ENCODE measurements around the gene CSTF1. TPM values are rescaled to one million over a fixed set of nuclear protein-coding genes. Genes with fewer than 3 reads are reported as not detected.

The CSTF1 gene
- total and polyA plus RNA-seq, 8 donors: 4.5 to 17.5 (median 14.2) TPM

DNA sequence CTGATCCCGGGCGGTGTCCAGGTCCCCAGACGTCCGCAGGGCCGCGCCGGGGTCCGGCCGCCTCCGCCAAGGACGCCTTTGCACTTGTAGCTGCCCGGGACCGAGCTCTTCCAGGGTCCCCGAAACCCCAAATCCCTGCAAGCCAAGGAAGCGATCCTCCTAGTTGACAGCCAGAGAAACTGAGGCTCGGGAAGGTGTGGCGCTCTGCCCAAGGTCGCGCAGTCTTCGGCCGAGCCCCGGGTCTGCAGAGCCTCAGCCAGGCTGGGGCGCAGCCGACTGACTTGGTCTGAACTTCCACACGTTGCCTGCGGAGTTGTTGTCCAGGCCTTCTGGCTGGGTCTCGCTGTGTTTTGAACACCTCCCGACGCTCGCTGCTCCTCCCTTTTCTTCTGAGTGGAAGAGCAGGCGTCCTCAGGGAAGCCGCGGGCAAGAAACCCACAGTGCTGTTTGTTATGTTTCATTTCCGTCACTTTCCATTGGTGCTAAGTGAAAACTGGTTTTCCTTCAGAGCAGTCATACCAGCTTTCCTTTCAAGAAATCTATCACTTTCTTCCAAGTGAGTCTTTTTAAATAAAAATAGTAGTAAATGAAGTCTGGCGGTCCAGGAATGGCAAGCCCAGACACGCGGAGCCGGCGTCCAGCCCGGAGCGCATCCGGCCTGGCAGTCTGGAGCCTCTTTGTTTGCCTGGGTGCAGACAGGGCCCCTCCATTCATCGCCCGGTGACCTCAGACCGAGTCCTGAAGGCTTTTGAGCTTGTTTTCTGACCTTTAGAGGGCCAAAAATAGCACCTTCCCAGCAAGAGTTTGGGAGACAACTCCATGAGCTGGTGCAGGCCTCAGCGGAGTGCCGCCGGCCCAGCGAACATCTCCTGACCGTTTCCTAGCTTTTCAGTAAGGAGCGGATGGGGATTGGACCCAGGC is 33.0 kb upstream of the CSTF1 start:
- ATAC-seq (peak; percentile 32 to 66 (median 64)), DNase-seq (peak; percentile 36 to 86 (median 53)), FAIRE-seq (no peak)
- peak overlapping the region; percentile 24 to 62 (median 50) for H3K27ac ChIP-seq
- peak overlapping the region; percentile 87 to 96 (median 95) for H3K4me3 ChIP-seq
- intact Hi-C loops (cut with DNase I): no loop called here
- H3K36me3 ChIP-seq: no peaks in the 10 kb centered on the region
- TF ChIP-seq, protein P1, sequence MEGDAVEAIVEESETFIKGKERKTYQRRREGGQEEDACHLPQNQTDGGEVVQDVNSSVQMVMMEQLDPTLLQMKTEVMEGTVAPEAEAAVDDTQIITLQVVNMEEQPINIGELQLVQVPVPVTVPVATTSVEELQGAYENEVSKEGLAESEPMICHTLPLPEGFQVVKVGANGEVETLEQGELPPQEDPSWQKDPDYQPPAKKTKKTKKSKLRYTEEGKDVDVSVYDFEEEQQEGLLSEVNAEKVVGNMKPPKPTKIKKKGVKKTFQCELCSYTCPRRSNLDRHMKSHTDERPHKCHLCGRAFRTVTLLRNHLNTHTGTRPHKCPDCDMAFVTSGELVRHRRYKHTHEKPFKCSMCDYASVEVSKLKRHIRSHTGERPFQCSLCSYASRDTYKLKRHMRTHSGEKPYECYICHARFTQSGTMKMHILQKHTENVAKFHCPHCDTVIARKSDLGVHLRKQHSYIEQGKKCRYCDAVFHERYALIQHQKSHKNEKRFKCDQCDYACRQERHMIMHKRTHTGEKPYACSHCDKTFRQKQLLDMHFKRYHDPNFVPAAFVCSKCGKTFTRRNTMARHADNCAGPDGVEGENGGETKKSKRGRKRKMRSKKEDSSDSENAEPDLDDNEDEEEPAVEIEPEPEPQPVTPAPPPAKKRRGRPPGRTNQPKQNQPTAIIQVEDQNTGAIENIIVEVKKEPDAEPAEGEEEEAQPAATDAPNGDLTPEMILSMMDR (IDR thresholded peaks at IDR 0.05): no peak
- WGBS, 2 donors: 9 to 10% methylated on average over 50 to 51 of the region's 51 CpGs
- H3K9me3 ChIP-seq: no peaks in the 10 kb centered on the region
- H3K27me3 ChIP-seq: no peaks in the 10 kb centered on the region
- H3K4me1 ChIP-seq: peaks cover 0 to 6% (median 0%) of the 10 kb centered on the region in 3 donors

DNA sequence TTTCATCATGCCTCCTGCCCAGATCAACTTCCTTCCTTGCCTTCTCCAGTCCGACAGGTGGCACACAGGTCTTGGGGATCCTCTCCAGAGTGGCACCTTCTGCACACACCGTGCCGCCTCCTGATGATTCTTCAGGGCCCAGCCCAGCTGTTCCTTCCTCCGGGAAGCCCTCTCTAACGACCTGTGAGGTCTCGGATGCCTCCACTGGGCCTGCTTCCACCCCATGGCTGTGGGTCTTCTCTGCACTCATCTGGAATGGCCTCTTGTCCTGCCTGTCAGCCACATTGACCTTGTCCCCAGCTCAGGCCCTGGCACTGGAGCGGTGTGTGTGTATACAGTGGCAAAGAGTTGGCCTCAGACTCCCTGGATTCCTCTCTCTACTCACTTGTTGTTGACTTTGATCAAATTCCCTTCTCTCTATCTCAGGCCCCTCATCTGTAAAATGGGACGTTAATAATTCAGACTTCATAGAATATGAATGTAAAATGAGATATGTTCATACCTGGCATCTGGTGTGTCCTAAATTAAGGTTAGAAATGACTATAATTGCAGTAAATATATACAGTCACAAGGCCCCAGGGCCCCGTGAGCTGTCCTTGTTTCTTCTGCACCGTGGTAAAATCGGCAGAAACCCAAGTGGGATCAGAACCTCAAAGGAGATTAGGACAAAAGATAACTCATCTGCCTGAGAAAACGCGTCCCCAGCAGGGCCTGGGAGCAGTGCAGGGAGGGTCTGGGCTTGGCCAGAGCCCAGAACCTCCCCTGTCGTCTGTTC is 32.1 kb upstream of the CSTF1 start:
- ATAC-seq (peak in 3 of 4 donors; percentile 1 to 6 (median 6)), DNase-seq (peak in 1 of 6 donors; percentile 17), FAIRE-seq (no peak)
- peaks cover 0 to 6% (median 0%) of the 10 kb centered on the region in 3 donors for H3K4me1 ChIP-seq
- TF ChIP-seq, protein P1 (IDR thresholded peaks at IDR 0.05): no peak
- H3K36me3 ChIP-seq: peaks cover 0 to 2% (median 0%) of the 10 kb centered on the region in 3 donors
- H3K27ac ChIP-seq: peak overlapping the region in 1 of 4 donors; percentile 62
- no peaks in the 10 kb centered on the region for H3K27me3 ChIP-seq
- H3K4me3 ChIP-seq: peak overlapping the region in 3 of 4 donors; percentile 95 to 96 (median 95)
- no peaks in the 10 kb centered on the region for H3K9me3 ChIP-seq
- 62 to 71% methylated on average over 14 of the region's 14 CpGs for WGBS, 2 donors
- intact Hi-C loops (cut with DNase I): no loop called here

DNA sequence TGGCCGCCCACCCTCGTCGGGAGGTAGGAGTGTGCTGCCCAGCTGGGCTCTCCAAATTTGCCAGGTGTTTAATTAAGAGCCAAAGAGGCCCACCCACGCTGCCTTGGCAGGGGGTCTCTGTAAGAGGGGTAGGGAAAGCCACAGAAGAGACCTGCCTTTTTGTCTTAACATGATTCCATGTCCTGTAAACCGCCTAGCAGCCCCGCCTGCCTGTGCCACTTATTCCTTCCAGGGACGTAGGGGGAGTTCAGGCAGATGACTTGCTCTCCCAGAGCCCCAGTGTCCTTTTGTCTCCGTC is 31.6 kb upstream of the CSTF1 start:
- no peak for FAIRE-seq
- DNase-seq: no peak
- H3K4me1 ChIP-seq: peaks cover 0 to 6% (median 0%) of the 10 kb centered on the region in 3 donors
- H3K9me3 ChIP-seq: no peaks in the 10 kb centered on the region
- H3K27ac ChIP-seq: no peak overlapping the region
- no peak for ATAC-seq
- TF ChIP-seq, protein P1 (IDR thresholded peaks at IDR 0.05): no peak
- 85 to 89% methylated on average over 8 of the region's 8 CpGs for WGBS, 2 donors
- no peak overlapping the region for H3K4me3 ChIP-seq
- H3K27me3 ChIP-seq: no peaks in the 10 kb centered on the region
- H3K36me3 ChIP-seq: peaks cover 0 to 8% (median 0%) of the 10 kb centered on the region in 3 donors
- intact Hi-C loops (cut with DNase I): no loop called here

- no peaks in the 10 kb centered on the region for H3K27me3 ChIP-seq
- H3K27ac ChIP-seq: no peak overlapping the region
- TF ChIP-seq, protein P1 (IDR thresholded peaks at IDR 0.05): no peak
- H3K9me3 ChIP-seq: no peaks in the 10 kb centered on the region
- FAIRE-seq (no peak), ATAC-seq (no peak), DNase-seq (no peak)
- no peak overlapping the region for H3K4me3 ChIP-seq
- WGBS, 2 donors: 90 to 94% methylated on average over 8 of the region's 8 CpGs
- H3K4me1 ChIP-seq: peaks cover 0 to 6% (median 0%) of the 10 kb centered on the region in 3 donors
- intact Hi-C loops (cut with DNase I): no loop called here
- peaks cover 0 to 18% (median 8%) of the 10 kb centered on the region in 3 donors for H3K36me3 ChIP-seq
Measured at GRCh38 chr20:56361900-56362299, 30.5 kb upstream of the CSTF1 start.
